K562 (cell line): ENCODE measurements around the gene TSPAN18. TPM values are rescaled to one million over a fixed set of nuclear protein-coding genes. Genes with fewer than 3 reads are reported as not detected.
A peak's percentile ranks its signal among the peaks of the same experiment; 100 is the strongest.

Source experiments
- ATAC-seq: fragments of 200-7000 bp; cut with Tn5 transposase; 3 replicates; pipeline ENCODE4 v1.9.1; 2020; ENCODE audit warnings: moderate library complexity
- BruUV-seq: library from RNA; stranded (reverse); fragments of 400-500 nt; replicated peaks from 2 replicates; lab custom pipeline; 2021; lab: Mats Ljungman, UMichigan
- CTCF ChIA-PET: fragments of 300-600 bp; formaldehyde crosslinking; extraction: SDS; loops from one replicate; lab custom pipeline; 2021; ENCODE audit warnings: low intra/inter-chr PET ratio; lab: Yijun Ruan, JAX
- POLR2A ChIA-PET: fragments of 300-600, 350-650 bp; sonication (Branson Sonifier 250); formaldehyde crosslinking; extraction: SDS; loops from one replicate; lab custom pipeline; 2021; ENCODE audit warnings: antibody characterized with exemption, inconsistent platforms; lab: Yijun Ruan, JAX
- DNase-seq, 4 experiments: peaks; one replicate each; pipeline versions ENCODE4 v3.0.0 to v3.0.0-alpha.2; 2011 to 2018; ENCODE audit warnings: low spot score in 3 of 4, mixed read lengths in 3 of 4; ENCODE audit errors: extremely low read depth in 1 of 4
- FAIRE-seq: peaks from 2 replicates; lab custom pipeline; 2011; peaks lifted over from hg19 to GRCh38; lab: Jason Lieb, UNC
- H2AFZ ChIP-seq: 2 replicates; pipeline ENCODE4 v1.6.0; 2011; ENCODE audit warnings: low read depth, low read length, control low read depth, inconsistent platforms
- H3K27ac ChIP-seq: fragments of 200-600 bp; 3 replicates; pipeline ENCODE4 v1.8.0; 2011; ENCODE audit warnings: low read depth, mild to moderate bottlenecking, control low read depth, inconsistent platforms, low read length, moderate library complexity, mixed read lengths; ENCODE audit errors: extremely low read depth
- H3K27me3 ChIP-seq, 2 experiments: fragments of 300-600 bp in 1 of 2; 2 replicates in 1 of 2; 3 replicates in 1 of 2; pipeline versions ENCODE4 v1.6.0 to v1.8.0; 2011; ENCODE audit warnings: inconsistent platforms in 2 of 2, low read length in 2 of 2, mild to moderate bottlenecking in 1 of 2, mixed read lengths in 1 of 2, moderate library complexity in 1 of 2; ENCODE audit not compliant: control insufficient read depth in 2 of 2, insufficient read depth in 2 of 2
- H3K36me3 ChIP-seq: fragments of 300-600 bp; 3 replicates; pipeline ENCODE4 v1.8.0; 2011; ENCODE audit warnings: mild to moderate bottlenecking, low read length, inconsistent platforms; ENCODE audit not compliant: control insufficient read depth, insufficient read depth
- H3K4me1 ChIP-seq, 2 experiments: fragments of 200-600 bp in 1 of 2; replicated peaks in 1 of 2; 2 replicates in 1 of 2; 3 replicates in 1 of 2; pipeline versions ENCODE4 v1.5.1 to v1.8.0; 2011; ENCODE audit warnings: inconsistent platforms in 2 of 2, low read length in 2 of 2, mild to moderate bottlenecking in 1 of 2, mixed read lengths in 1 of 2, moderate library complexity in 1 of 2; ENCODE audit not compliant: control insufficient read depth in 2 of 2, insufficient read depth in 2 of 2
- H3K4me2 ChIP-seq: 2 replicates; pipeline ENCODE4 v1.6.1; 2011; ENCODE audit warnings: low read length, control low read depth, inconsistent platforms, mixed read lengths; ENCODE audit not compliant: insufficient read depth
- H3K4me3 ChIP-seq: fragments of 200-600 bp; sonication (generic), shearing (Covaris generic); 2 replicates; pipeline ENCODE4 v1.5.1; 2016; ENCODE audit warnings: control low read depth, inconsistent platforms
- H3K79me2 ChIP-seq: fragments of 200-600 bp; 3 replicates; pipeline ENCODE4 v1.8.0; 2011; ENCODE audit warnings: low read length, inconsistent platforms; ENCODE audit not compliant: control insufficient read depth, insufficient read depth
- H3K9ac ChIP-seq, 2 experiments: 2 replicates each; pipeline versions ENCODE4 v1.6.0 to v1.6.1; 2011; ENCODE audit warnings: low read depth in 2 of 2, low read length in 2 of 2, control low read depth in 1 of 2, inconsistent platforms in 1 of 2, mild to moderate bottlenecking in 1 of 2, mixed read lengths in 1 of 2; ENCODE audit not compliant: insufficient read depth in 1 of 2
- H3K9me1 ChIP-seq: one replicate; pipeline ENCODE4 v1.6.0; 2011; ENCODE audit warnings: inconsistent platforms, mild to moderate bottlenecking, low read length, moderate library complexity; ENCODE audit not compliant: control insufficient read depth, insufficient read depth
- H3K9me3 ChIP-seq: replicated peaks from 2 replicates; pipeline ENCODE4 v1.5.1; 2011; ENCODE audit warnings: low read depth, low read length, inconsistent platforms; ENCODE audit not compliant: control insufficient read depth, insufficient read depth
- H4K20me1 ChIP-seq: replicated peaks from 2 replicates; pipeline ENCODE4 v1.6.1; 2011; ENCODE audit warnings: low read length, inconsistent platforms, mixed read lengths; ENCODE audit not compliant: control insufficient read depth, insufficient read depth
- CBX1 ChIP-seq: sonication (generic); IDR thresholded peaks from 2 replicates; pipeline ENCODE4 v1.6.1; 2016; ENCODE audit warnings: antibody characterized with exemption, low read depth, mild to moderate bottlenecking
- CHD2 ChIP-seq: IDR thresholded peaks from 2 replicates; pipeline ENCODE4 v1.6.1; 2011; ENCODE audit warnings: low read depth, low read length
- HMG20A ChIP-seq: fragments of 450-650 bp; formaldehyde crosslinking; conservative IDR thresholded peaks from 2 replicates; pipeline ENCODE4 v1.4.0; 2020; ENCODE audit warnings: mild to moderate bottlenecking, mixed read lengths
- KLF16 ChIP-seq: IDR thresholded peaks from 2 replicates; pipeline ENCODE4 v1.6.1; 2016; ENCODE audit warnings: antibody characterized with exemption
- RFX7 ChIP-seq: fragments of 250-450 bp; sonication (Bioruptor Pico); IDR thresholded peaks from 2 replicates; pipeline ENCODE4 v1.5.1; 2021; ENCODE audit warnings: mild to moderate bottlenecking
- ZEB2 ChIP-seq: fragments of 450-650 bp; IDR thresholded peaks from 2 replicates; pipeline ENCODE4 v1.6.1; 2016
- in situ Hi-C: fragments of 300-500 bp; cut with MboI; formaldehyde crosslinking; loops from 4 replicates; pipeline ENCODE4 v1.15.0; 2018; ENCODE audit warnings: inconsistent platforms, mixed read lengths
- intact Hi-C: fragments of 100-400 bp; cut with micrococcal nuclease; formaldehyde crosslinking; loops from 2 replicates; pipeline ENCODE4 v1.14.2; 2022
- polyA plus RNA-seq, 8 experiments: library from polyadenylated mRNA; depleted of rRNA in 4 of 8; stranded (reverse) in 5 of 8; unstranded in 3 of 8; fragments of >200 nt; fragmentation: Nextera tagmentation in 2 of 8; fragmentation: Illumina TruSeq in 1 of 8; extraction: Ambion mirVana in 2 of 8; extraction: Trizol in 1 of 8; gene quantifications; 2 replicates each; pipeline versions ENCODE4 v1.2.1 to v1.2.3, GENCODE V29; 2011 to 2014; ENCODE audit warnings: inconsistent platforms in 1 of 8, missing spikeins in 1 of 8
- total RNA-seq, 7 experiments: library from RNA; depleted of rRNA in 6 of 7; stranded (reverse); fragments of >200 nt in 6 of 7; fragmentation: Illumina TruSeq in 2 of 7; extraction: Trizol in 2 of 7; gene quantifications; 2 replicates each; pipeline versions ENCODE4 v1.2.1 to v1.2.3, GENCODE V29; 2011 to 2021; ENCODE audit warnings: low replicate concordance in 1 of 7
- TF ChIP-seq, protein P1 (sequence below): fragments of 250-450 bp; sonication (Bioruptor Pico); IDR thresholded peaks from 2 replicates; pipeline ENCODE4 v1.5.0; 2022; ENCODE audit warnings: mild to moderate bottlenecking
- TF ChIP-seq, protein P2 (sequence below): fragments of 250-450 bp; sonication (Bioruptor Pico); IDR thresholded peaks from 2 replicates; pipeline ENCODE4 v1.8.0; 2022; ENCODE audit warnings: inconsistent platforms, mild to moderate bottlenecking, moderate library complexity, borderline replicate concordance
- TF ChIP-seq, protein P3 (sequence below), 3 experiments: fragments of 200-800 bp in 1 of 3; fragments of 250-450 bp in 1 of 3; fragments of 450-650 bp in 1 of 3; sonication (Bioruptor Pico) in 1 of 3; sonication (Bioruptor generic) in 1 of 3; formaldehyde crosslinking in 1 of 3; IDR thresholded peaks; 2 replicates each; pipeline versions ENCODE4 v1.6.1 to v1.8.0; 2016 to 2022; ENCODE audit warnings: mild to moderate bottlenecking in 2 of 3, missing genetic modification characterization in 2 of 3, missing compliant biosample characterization in 1 of 3, moderate library complexity in 1 of 3

The TSPAN18 gene
- total and polyA plus RNA-seq, 9 of the 15 experiments (the other 6 are each of a cell fraction or from before 2014, with no cell fraction given): 0.17 to 0.35 (median 0.22) TPM; not detected in 4

DNA sequence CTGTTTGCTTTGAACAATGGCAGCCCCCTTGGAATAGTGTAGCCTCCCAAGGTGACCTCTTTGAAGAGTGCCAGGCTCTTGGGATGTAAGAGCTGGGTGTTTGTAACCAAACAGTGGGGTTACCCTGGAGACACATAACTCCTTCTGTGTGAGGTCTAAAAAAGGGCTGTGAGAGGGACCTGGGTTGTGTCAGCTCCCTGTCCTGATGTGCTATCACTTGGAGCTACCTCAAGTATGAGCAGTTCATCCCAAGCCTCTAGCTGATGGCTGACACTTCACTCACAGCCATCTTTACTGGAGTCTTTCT lies 40.2 kb downstream of the TSPAN18 start:
- no peak for FAIRE-seq
- in situ Hi-C loops (no loop called here), intact Hi-C loops (no loop called here)
- H2AFZ ChIP-seq: no peak overlapping the region
- CTCF ChIA-PET: interaction anchor here (0.6 to 0.7 kb wide), 2 partner anchors 236 to 524 kb away, joined by 3 to 4 read pairs; no protein-coding TSS in a partner anchor
- no peaks in the 10 kb centered on the region for H4K20me1 ChIP-seq
- no peaks in the 10 kb centered on the region for H3K79me2 ChIP-seq
- H3K9ac ChIP-seq: no peak overlapping the region
- no peaks in the 10 kb centered on the region for H3K36me3 ChIP-seq
- H3K4me3 ChIP-seq: no peak overlapping the region
- DNase-seq: no peak
- H3K9me3 ChIP-seq: no peaks in the 10 kb centered on the region
- H3K4me1 ChIP-seq: peaks cover 0 to 17% of the 10 kb centered on the region in 2 experiments; a peak in 3 of 5 replicates
- no peaks in the 10 kb centered on the region for H3K9me1 ChIP-seq
- ATAC-seq: no peak
- POLR2A ChIA-PET: interaction anchor here (0.6 to 1.1 kb wide), 6 partner anchors 10 to 119 kb away, joined by 3 to 5 read pairs (median 4); no protein-coding TSS in a partner anchor
- no peak overlapping the region for H3K27ac ChIP-seq
- no TSS peak for BruUV-seq
- TF ChIP-seq, protein P1, sequence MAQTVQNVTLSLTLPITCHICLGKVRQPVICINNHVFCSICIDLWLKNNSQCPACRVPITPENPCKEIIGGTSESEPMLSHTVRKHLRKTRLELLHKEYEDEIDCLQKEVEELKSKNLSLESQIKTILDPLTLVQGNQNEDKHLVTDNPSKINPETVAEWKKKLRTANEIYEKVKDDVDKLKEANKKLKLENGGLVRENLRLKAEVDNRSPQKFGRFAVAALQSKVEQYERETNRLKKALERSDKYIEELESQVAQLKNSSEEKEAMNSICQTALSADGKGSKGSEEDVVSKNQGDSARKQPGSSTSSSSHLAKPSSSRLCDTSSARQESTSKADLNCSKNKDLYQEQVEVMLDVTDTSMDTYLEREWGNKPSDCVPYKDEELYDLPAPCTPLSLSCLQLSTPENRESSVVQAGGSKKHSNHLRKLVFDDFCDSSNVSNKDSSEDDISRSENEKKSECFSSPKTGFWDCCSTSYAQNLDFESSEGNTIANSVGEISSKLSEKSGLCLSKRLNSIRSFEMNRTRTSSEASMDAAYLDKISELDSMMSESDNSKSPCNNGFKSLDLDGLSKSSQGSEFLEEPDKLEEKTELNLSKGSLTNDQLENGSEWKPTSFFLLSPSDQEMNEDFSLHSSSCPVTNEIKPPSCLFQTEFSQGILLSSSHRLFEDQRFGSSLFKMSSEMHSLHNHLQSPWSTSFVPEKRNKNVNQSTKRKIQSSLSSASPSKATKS: no peak
- TF ChIP-seq, protein P2, sequence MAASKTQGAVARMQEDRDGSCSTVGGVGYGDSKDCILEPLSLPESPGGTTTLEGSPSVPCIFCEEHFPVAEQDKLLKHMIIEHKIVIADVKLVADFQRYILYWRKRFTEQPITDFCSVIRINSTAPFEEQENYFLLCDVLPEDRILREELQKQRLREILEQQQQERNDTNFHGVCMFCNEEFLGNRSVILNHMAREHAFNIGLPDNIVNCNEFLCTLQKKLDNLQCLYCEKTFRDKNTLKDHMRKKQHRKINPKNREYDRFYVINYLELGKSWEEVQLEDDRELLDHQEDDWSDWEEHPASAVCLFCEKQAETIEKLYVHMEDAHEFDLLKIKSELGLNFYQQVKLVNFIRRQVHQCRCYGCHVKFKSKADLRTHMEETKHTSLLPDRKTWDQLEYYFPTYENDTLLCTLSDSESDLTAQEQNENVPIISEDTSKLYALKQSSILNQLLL: no peak
- no peak for TF ChIP-seq CHD2
- TF ChIP-seq, protein P3, sequence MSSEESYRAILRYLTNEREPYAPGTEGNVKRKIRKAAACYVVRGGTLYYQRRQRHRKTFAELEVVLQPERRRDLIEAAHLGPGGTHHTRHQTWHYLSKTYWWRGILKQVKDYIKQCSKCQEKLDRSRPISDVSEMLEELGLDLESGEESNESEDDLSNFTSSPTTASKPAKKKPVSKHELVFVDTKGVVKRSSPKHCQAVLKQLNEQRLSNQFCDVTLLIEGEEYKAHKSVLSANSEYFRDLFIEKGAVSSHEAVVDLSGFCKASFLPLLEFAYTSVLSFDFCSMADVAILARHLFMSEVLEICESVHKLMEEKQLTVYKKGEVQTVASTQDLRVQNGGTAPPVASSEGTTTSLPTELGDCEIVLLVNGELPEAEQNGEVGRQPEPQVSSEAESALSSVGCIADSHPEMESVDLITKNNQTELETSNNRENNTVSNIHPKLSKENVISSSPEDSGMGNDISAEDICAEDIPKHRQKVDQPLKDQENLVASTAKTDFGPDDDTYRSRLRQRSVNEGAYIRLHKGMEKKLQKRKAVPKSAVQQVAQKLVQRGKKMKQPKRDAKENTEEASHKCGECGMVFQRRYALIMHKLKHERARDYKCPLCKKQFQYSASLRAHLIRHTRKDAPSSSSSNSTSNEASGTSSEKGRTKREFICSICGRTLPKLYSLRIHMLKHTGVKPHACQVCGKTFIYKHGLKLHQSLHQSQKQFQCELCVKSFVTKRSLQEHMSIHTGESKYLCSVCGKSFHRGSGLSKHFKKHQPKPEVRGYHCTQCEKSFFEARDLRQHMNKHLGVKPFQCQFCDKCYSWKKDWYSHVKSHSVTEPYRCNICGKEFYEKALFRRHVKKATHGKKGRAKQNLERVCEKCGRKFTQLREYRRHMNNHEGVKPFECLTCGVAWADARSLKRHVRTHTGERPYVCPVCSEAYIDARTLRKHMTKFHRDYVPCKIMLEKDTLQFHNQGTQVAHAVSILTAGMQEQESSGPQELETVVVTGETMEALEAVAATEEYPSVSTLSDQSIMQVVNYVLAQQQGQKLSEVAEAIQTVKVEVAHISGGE (CRISPR knock-in tag; IDR thresholded peaks at IDR 0.05): no peak
- no peak for TF ChIP-seq ZEB2
- no peak for TF ChIP-seq HMG20A
- no peak for TF ChIP-seq RFX7 (CRISPR knock-in tag)
- no peak for TF ChIP-seq KLF16
- 0 out of 2 replicates have a peak, but pooled peaks have one; percentile 6 for TF ChIP-seq CBX1
- 0 out of 5 replicates have a peak, but pooled peaks cover 0 to under 1% of the 10 kb centered on the region in 2 experiments for H3K27me3 ChIP-seq
- no peak overlapping the region for H3K4me2 ChIP-seq
